ENCODE results near the gene PMF1.

PMF1 gene

DNA sequence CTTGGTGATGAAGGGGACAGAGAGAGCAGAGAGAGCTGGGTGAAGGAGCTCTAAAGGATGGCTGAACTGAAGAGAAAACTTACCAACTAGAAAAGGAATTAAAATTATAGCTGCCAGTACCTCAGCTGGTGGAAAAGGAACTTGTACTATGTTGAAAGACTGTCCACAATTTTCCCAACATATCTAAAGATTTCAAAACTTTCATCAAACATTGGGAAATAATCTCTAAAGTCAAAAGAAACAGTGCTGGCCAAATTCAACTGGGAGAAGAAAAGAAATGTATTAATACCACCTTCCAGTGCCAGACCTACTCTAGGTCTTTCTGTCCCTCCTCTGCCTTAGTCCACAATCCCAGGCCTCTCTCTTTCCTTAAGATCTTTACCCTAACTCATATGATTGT lies 63.7 kb downstream of the PMF1 start:
- no peak for DNase-seq

DNA sequence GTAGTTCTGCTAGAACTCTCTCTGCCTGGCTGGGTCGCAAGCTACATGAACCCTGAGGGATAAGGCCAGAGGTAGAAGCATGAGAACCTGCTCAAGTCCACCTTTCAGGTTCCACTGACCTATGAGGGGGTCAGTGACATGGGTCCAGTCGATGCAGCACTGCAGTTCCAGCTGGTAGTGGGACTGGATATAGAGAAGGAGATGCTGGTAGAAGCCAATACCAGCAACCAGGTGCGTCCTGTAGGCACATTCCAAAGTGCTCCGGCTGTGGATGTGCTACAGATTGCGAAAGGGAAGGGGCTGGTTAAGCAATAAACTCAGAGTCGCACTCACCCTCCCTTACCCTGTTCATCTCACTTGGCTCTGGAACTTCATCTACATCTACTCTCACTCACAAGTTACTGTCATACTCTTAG lies 64.2 kb downstream of the PMF1 start:
- DNase-seq, result no peak

DNA sequence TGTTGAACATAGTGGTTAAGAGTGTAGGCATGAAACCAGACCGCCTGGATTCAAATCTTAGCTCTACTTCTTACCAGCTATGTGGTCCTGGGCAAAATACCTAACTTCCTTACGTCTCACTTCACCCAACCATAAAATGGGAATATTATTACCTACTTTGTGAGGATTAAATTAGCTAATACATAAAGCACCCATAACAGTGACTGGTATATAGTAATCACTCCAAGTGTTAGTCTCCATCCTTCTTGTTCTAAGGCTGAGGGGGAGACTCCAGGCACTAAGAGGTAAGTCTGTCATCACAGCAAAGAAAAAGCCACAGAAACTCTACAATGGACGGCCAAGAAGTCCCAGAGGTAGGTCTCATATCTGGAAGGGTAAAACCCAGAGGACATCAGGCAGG lies 67.0 kb downstream of the PMF1 start:
- DNase-seq, result no peak

DNA sequence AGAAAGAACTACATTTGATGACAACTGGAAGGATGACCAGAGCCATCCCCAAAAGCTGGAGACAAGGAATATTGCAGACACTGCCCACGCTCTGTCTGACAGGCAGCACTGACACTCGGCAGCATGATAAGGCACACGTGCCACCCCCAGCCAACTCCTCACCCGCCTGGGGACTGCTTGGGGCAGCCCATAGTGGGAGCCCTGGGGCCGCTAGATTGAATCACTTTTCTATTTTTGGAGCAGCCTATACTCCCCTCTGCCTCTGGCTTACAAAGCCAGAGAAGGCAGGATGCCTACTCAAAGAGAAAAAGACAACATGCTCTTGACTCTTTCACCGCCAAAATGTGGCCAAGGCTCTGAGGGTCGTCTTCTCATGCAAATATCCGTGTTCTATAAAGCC lies 68.5 kb downstream of the PMF1 start:
- DNase-seq, result no peak

DNA sequence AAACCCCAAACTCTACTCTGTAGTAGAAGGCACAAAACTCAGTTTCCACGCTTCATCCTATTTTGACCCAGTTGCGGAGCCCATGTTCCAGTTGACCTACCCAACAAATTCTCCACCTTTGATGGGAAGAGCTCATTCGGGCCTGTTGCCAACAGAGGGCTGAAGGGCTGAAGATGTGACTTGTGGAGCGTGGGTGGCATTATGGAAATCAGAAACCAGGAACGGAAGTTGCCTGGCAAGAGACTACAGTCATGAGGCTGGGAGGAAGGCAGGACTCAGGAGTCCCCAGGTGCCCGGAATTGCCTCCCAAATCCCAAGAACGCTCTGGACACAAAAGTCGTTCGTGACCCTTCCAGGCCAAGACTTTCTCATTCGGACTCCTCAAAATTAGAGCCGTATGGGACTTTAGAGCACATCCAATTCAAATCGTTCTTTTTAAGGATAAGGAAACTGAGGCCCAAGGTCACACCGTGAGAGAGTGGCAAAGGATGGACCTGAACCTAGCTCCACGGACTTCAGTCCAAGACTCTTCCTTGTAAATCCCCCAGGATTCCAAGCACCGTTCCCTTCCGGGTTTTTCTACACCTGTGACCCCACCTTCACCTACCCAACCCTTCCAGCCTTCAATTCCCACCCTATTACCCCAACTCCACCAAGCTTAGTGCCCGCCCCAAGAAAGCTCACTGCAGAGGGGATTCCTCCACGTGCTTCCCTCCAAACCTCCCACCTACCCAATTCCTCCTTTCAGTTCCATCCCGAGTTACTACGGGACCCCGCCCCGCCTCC lies 69.1 kb downstream of the PMF1 start:
- peak; percentile 76 for DNase-seq

DNA sequence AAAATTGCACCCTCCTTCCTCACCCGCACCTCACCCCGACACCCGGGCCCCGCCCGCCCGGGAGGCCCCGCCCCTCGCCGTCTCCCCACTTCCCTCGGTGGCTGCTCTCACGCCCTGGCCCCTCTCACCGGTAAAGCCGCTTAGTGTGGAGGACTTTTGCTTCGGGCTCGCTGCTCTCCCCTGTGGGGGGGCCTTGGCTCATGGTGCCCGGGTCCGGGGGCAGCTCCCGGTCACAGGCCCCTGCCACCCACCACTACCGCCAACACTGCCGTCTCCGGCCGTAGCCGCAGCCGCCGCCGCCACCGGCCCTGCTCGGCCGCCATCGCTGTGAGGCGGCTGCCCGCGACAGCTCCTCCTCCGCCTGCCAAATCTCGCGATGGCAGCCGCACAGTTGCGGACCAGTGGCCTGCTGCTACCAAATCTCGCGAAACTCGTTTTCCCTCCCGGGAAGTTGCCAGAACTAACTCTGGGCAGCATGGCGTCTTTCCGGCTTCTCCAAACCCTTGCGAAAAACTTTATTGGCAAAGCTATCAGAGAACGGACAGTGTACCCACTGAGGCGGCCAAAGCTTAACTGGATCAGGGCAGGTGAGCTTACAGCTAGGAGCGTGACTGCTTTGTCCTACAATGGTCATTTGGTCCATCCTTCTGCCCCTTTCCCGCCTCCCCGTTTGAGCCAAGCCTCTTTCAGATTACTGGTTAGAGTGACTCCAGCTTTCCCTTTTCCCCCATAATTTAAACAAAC lies 69.8 kb downstream of the PMF1 start, which contains the start of gene SMG5:
SMG5 (minus strand) TSS at position 347 of the 744 bp plus-strand sequence; CDS start at position 202, 145 bp downstream.
- peak; percentile 100 for DNase-seq

DNA sequence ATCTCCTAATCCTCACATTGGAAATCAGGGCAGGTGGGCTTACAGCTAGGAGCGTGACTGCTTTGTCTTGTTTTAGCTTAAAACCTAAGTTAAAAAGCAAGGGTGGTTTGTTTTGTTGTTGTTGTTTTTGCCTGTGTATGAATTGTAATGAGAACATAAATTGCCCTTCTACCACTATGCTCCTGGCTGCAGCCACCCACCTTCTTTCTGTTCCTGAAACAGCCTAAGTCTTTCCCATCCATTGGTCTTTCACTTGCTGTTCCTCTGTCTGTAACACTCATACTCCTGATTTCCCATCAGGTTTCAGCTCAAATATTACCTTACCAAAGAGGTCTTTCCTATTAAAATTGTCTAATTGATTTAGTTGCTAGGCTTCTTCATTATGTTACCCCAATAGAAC lies 70.7 kb downstream of the PMF1 start:
- DNase-seq, result no peak

DNA sequence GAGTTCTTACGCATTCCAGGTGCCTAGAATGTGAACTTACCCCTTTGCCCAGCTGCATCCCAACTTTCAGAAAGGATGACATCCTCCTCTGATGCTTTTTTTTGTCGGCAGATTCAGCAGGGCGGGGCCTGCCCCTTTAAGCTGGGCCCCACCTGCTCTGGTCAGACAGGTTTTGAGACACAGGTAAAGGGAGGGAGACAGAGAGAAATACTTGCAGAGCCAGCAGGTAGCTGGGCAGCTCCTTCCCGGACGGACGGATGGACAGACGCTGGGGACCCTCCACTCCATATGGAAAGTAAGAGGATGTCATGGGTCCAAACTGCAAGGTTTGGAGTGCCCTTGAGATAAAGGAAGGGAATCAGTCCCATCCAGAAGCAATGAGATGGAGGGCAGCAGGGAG lies 71.3 kb downstream of the PMF1 start, which contains the start of gene TMEM79:
TMEM79 (plus strand) TSS at position 214 of the 400 bp plus-strand sequence. CDS start 902 bp downstream, outside the sequence.
- DNase-seq, result no peak

DNA sequence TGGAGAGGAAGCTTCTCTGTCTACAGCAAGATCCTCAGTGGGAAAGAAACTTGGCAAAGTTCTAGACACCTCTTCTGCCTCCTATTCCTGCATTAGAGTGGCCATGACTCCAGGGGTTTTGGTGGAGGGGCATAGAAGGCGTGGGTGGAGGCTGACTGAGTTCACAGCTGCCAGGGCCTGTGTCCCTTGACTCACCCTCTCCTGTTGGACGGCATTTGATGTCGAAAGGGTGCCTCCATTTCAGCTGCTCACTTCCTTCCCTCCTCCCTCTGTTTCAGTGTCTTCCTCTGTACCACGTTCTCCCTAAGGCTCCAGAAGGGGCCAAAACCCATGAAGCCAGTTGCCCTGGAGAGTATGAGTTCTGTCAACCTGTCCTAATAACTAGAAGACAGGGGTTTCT lies 72.0 kb downstream of the PMF1 start:
- DNase-seq, result no peak

DNA sequence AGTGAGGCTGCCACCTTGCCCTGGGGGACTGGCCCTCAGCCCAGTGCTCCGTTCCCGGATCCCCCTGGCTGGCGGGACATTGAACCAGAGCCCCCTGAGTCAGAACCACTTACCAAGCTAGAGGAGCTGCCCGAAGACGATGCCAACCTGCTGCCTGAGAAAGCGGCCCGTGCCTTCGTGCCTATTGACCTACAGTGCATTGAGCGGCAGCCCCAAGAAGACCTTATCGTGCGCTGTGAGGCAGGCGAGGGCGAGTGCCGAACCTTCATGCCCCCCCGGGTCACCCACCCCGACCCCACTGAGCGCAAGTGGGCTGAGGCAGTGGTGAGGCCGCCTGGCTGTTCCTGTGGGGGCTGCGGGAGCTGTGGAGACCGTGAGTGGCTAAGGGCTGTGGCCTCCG lies 72.6 kb downstream of the PMF1 start:
- no peak for DNase-seq

DNA sequence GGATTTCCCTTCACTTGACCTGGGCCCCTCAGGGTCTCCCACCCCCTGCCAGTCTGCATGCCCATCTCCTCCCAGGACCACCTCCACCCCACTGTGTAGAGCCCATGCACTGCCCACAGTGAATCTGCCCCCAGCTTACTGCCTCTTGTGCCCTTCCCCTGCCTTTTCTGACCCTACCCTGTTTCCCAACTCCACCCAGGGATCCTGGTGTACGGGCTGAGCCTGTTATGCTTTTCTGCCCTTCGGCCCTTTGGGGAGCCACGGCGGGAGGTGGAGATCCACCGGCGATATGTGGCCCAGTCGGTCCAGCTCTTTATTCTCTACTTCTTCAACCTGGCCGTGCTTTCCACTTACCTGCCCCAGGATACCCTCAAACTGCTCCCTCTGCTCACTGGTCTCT lies 73.3 kb downstream of the PMF1 start:
- DNase-seq, result no peak
